K562 (cell line): ENCODE results near the gene KIZ. TPM values are rescaled to one million over a fixed set of nuclear protein-coding genes. Genes with fewer than 3 reads are reported as not detected.

Source experiments
- ATAC-seq: fragments of 200-7000 bp; cut with Tn5 transposase; 3 replicates; pipeline ENCODE4 v1.9.1; 2020; ENCODE audit warnings: moderate library complexity
- BruUV-seq: library from RNA; stranded (reverse); fragments of 400-500 nt; replicated peaks from 2 replicates; lab custom pipeline; 2021; lab: Mats Ljungman, UMichigan
- CTCF ChIA-PET: fragments of 300-600 bp; formaldehyde crosslinking; extraction: SDS; loops from one replicate; lab custom pipeline; 2021; ENCODE audit warnings: low intra/inter-chr PET ratio; lab: Yijun Ruan, JAX
- POLR2A ChIA-PET: fragments of 300-600, 350-650 bp; sonication (Branson Sonifier 250); formaldehyde crosslinking; extraction: SDS; loops from one replicate; lab custom pipeline; 2021; ENCODE audit warnings: antibody characterized with exemption, inconsistent platforms; lab: Yijun Ruan, JAX
- DNase-seq, 4 experiments: peaks; one replicate each; pipeline versions ENCODE4 v3.0.0 to v3.0.0-alpha.2; 2011 to 2018; ENCODE audit warnings: low spot score in 3 of 4, mixed read lengths in 3 of 4; ENCODE audit errors: extremely low read depth in 1 of 4
- FAIRE-seq: peaks from 2 replicates; lab custom pipeline; 2011; peaks lifted over from hg19 to GRCh38; lab: Jason Lieb, UNC
- H2AFZ ChIP-seq: 2 replicates; pipeline ENCODE4 v1.6.0; 2011; ENCODE audit warnings: low read depth, low read length, control low read depth, inconsistent platforms
- H3K27ac ChIP-seq: fragments of 200-600 bp; 3 replicates; pipeline ENCODE4 v1.8.0; 2011; ENCODE audit warnings: low read depth, mild to moderate bottlenecking, control low read depth, inconsistent platforms, low read length, moderate library complexity, mixed read lengths; ENCODE audit errors: extremely low read depth
- H3K27me3 ChIP-seq, 2 experiments: fragments of 300-600 bp in 1 of 2; 2 replicates in 1 of 2; 3 replicates in 1 of 2; pipeline versions ENCODE4 v1.6.0 to v1.8.0; 2011; ENCODE audit warnings: inconsistent platforms in 2 of 2, low read length in 2 of 2, mild to moderate bottlenecking in 1 of 2, mixed read lengths in 1 of 2, moderate library complexity in 1 of 2; ENCODE audit not compliant: control insufficient read depth in 2 of 2, insufficient read depth in 2 of 2
- H3K36me3 ChIP-seq: fragments of 300-600 bp; 3 replicates; pipeline ENCODE4 v1.8.0; 2011; ENCODE audit warnings: mild to moderate bottlenecking, low read length, inconsistent platforms; ENCODE audit not compliant: control insufficient read depth, insufficient read depth
- H3K4me1 ChIP-seq, 2 experiments: fragments of 200-600 bp in 1 of 2; replicated peaks in 1 of 2; 2 replicates in 1 of 2; 3 replicates in 1 of 2; pipeline versions ENCODE4 v1.5.1 to v1.8.0; 2011; ENCODE audit warnings: inconsistent platforms in 2 of 2, low read length in 2 of 2, mild to moderate bottlenecking in 1 of 2, mixed read lengths in 1 of 2, moderate library complexity in 1 of 2; ENCODE audit not compliant: control insufficient read depth in 2 of 2, insufficient read depth in 2 of 2
- H3K4me2 ChIP-seq: 2 replicates; pipeline ENCODE4 v1.6.1; 2011; ENCODE audit warnings: low read length, control low read depth, inconsistent platforms, mixed read lengths; ENCODE audit not compliant: insufficient read depth
- H3K4me3 ChIP-seq: fragments of 200-600 bp; sonication (generic), shearing (Covaris generic); 2 replicates; pipeline ENCODE4 v1.5.1; 2016; ENCODE audit warnings: control low read depth, inconsistent platforms
- H3K79me2 ChIP-seq: fragments of 200-600 bp; 3 replicates; pipeline ENCODE4 v1.8.0; 2011; ENCODE audit warnings: low read length, inconsistent platforms; ENCODE audit not compliant: control insufficient read depth, insufficient read depth
- H3K9ac ChIP-seq, 2 experiments: 2 replicates each; pipeline versions ENCODE4 v1.6.0 to v1.6.1; 2011; ENCODE audit warnings: low read depth in 2 of 2, low read length in 2 of 2, control low read depth in 1 of 2, inconsistent platforms in 1 of 2, mild to moderate bottlenecking in 1 of 2, mixed read lengths in 1 of 2; ENCODE audit not compliant: insufficient read depth in 1 of 2
- H3K9me1 ChIP-seq: one replicate; pipeline ENCODE4 v1.6.0; 2011; ENCODE audit warnings: inconsistent platforms, mild to moderate bottlenecking, low read length, moderate library complexity; ENCODE audit not compliant: control insufficient read depth, insufficient read depth
- H3K9me3 ChIP-seq: replicated peaks from 2 replicates; pipeline ENCODE4 v1.5.1; 2011; ENCODE audit warnings: low read depth, low read length, inconsistent platforms; ENCODE audit not compliant: control insufficient read depth, insufficient read depth
- H4K20me1 ChIP-seq: replicated peaks from 2 replicates; pipeline ENCODE4 v1.6.1; 2011; ENCODE audit warnings: low read length, inconsistent platforms, mixed read lengths; ENCODE audit not compliant: control insufficient read depth, insufficient read depth
- POLR2AphosphoS2 ChIP-seq: IDR thresholded peaks from 2 replicates; pipeline ENCODE4 v1.6.1; 2012; ENCODE audit warnings: low read length, improper control_type of control experiment
- PTTG1 ChIP-seq: fragments of 450-650 bp; IDR thresholded peaks from 2 replicates; pipeline ENCODE4 v1.6.1; 2016; ENCODE audit warnings: low read depth, mild to moderate bottlenecking, missing genetic modification characterization, missing compliant biosample characterization
- RBM39 ChIP-seq: fragments of 200-400 bp; formaldehyde crosslinking; optimal IDR thresholded peaks from 2 replicates; pipeline ENCODE3; 2018; ENCODE audit warnings: low read depth, low read length
- TAF15 ChIP-seq: fragments of 200-400 bp; formaldehyde crosslinking; IDR thresholded peaks from 2 replicates; pipeline ENCODE4 v1.6.1; 2017; ENCODE audit warnings: mild to moderate bottlenecking, low read depth, low read length, moderate library complexity
- WGBS: fragments of 100-300 bp; shearing (Covaris generic); methylation state at CpG from one replicate; pipeline ENCODE4 v1.1.6; 2016; ENCODE audit warnings: low coverage, mixed read lengths; ENCODE audit not compliant: insufficient coverage; ENCODE audit errors: missing lambda C conversion rate; 5-methylcytosine and 5-hydroxymethylcytosine counted together
- in situ Hi-C: fragments of 300-500 bp; cut with MboI; formaldehyde crosslinking; loops from 4 replicates; pipeline ENCODE4 v1.15.0; 2018; ENCODE audit warnings: inconsistent platforms, mixed read lengths
- intact Hi-C: fragments of 100-400 bp; cut with micrococcal nuclease; formaldehyde crosslinking; loops from 2 replicates; pipeline ENCODE4 v1.14.2; 2022
- polyA plus RNA-seq, 8 experiments: library from polyadenylated mRNA; depleted of rRNA in 4 of 8; stranded (reverse) in 5 of 8; unstranded in 3 of 8; fragments of >200 nt; fragmentation: Nextera tagmentation in 2 of 8; fragmentation: Illumina TruSeq in 1 of 8; extraction: Ambion mirVana in 2 of 8; extraction: Trizol in 1 of 8; gene quantifications; 2 replicates each; pipeline versions ENCODE4 v1.2.1 to v1.2.3, GENCODE V29; 2011 to 2014; ENCODE audit warnings: inconsistent platforms in 1 of 8, missing spikeins in 1 of 8
- total RNA-seq, 7 experiments: library from RNA; depleted of rRNA in 6 of 7; stranded (reverse); fragments of >200 nt in 6 of 7; fragmentation: Illumina TruSeq in 2 of 7; extraction: Trizol in 2 of 7; gene quantifications; 2 replicates each; pipeline versions ENCODE4 v1.2.1 to v1.2.3, GENCODE V29; 2011 to 2021; ENCODE audit warnings: low replicate concordance in 1 of 7
- TF ChIP-seq, protein P1 (sequence below): IDR thresholded peaks from 2 replicates; pipeline ENCODE4 v1.6.1; 2011; ENCODE audit not compliant: insufficient read length; ENCODE audit errors: extremely low read depth
- TF ChIP-seq, protein P2 (sequence below): sonication (generic); formaldehyde crosslinking; IDR thresholded peaks from 2 replicates; pipeline ENCODE4 v1.4.0; 2020; ENCODE audit warnings: mild to moderate bottlenecking, missing genetic modification reagents
- TF ChIP-seq, protein P3 (sequence below): fragments of 250-450 bp; sonication (Bioruptor Pico); IDR thresholded peaks from 2 replicates; pipeline ENCODE4 v1.6.1; 2021; ENCODE audit warnings: mild to moderate bottlenecking

KIZ gene
- total and polyA plus RNA-seq, 9 of the 15 experiments (the other 6 are each of a cell fraction or from before 2014, with no cell fraction given), result 4.9 to 21.1 (median 13.5) TPM

DNA sequence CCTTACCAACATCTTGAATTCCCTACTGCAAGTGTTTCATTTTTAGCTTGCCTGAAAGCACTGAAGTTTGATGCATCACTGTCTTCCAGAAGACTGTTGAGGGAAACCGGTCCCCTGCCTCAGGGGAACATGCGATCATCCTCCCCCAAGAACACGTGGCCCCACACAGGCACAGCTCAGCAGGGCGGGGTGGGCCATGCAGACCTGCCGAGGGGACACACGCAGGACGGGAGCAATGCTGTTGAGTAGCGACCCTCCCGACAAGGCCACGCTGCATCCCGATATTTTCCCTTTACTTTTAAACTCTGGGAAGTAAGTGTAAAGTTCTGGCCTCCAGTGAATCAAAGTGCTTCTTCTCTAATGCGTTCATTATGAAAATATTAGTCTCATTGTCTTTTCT, 117.9 kb downstream of the KIZ start:
- intact Hi-C loops (no loop called here), in situ Hi-C loops (loop anchor here (10.0 kb wide), 1 partner anchor 399 kb away; no protein-coding TSS in a partner anchor)
- CTCF ChIA-PET, result no interaction called here
- Histone ChIP-seq H3K4me2 (no peak overlapping the region), H3K27ac (no peak overlapping the region), H3K79me2 (no peaks in the 10 kb centered on the region), H3K27me3 (no peaks in the 10 kb centered on the region), H2AFZ (no peak overlapping the region), H3K36me3 (no peaks in the 10 kb centered on the region), H3K9me1 (no peaks in the 10 kb centered on the region), H4K20me1 (no peaks in the 10 kb centered on the region), H3K4me3 (no peak overlapping the region), H3K4me1 (no peaks in the 10 kb centered on the region), H3K9me3 (no peaks in the 10 kb centered on the region), H3K9ac (no peak overlapping the region)
- ATAC-seq, result no peak
- POLR2A ChIA-PET, result no interaction called here
- DNase-seq, result no peak
- WGBS, result 81% methylated on average over 3 of the region's 12 CpGs
- FAIRE-seq, result no peak
- TF ChIP-seq RBM39 (no peak), PTTG1 (tag) (no peak), TAF15 (no peak), POLR2AphosphoS2 (no peak)
- TF ChIP-seq, protein P1, sequence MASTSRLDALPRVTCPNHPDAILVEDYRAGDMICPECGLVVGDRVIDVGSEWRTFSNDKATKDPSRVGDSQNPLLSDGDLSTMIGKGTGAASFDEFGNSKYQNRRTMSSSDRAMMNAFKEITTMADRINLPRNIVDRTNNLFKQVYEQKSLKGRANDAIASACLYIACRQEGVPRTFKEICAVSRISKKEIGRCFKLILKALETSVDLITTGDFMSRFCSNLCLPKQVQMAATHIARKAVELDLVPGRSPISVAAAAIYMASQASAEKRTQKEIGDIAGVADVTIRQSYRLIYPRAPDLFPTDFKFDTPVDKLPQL, result no peak
- TF ChIP-seq, protein P2, sequence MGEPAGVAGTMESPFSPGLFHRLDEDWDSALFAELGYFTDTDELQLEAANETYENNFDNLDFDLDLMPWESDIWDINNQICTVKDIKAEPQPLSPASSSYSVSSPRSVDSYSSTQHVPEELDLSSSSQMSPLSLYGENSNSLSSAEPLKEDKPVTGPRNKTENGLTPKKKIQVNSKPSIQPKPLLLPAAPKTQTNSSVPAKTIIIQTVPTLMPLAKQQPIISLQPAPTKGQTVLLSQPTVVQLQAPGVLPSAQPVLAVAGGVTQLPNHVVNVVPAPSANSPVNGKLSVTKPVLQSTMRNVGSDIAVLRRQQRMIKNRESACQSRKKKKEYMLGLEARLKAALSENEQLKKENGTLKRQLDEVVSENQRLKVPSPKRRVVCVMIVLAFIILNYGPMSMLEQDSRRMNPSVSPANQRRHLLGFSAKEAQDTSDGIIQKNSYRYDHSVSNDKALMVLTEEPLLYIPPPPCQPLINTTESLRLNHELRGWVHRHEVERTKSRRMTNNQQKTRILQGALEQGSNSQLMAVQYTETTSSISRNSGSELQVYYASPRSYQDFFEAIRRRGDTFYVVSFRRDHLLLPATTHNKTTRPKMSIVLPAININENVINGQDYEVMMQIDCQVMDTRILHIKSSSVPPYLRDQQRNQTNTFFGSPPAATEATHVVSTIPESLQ (CRISPR knock-in tag), result no peak
- TF ChIP-seq, protein P3, sequence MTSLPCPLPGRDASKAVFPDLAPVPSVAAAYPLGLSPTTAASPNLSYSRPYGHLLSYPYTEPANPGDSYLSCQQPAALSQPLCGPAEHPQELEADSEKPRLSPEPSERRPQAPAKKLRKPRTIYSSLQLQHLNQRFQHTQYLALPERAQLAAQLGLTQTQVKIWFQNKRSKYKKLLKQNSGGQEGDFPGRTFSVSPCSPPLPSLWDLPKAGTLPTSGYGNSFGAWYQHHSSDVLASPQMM (CRISPR knock-in tag), result no peak
- no TSS peak for BruUV-seq
